Colonic mucosa (tissue), 4 donors: ENCODE data around the gene PRSS1. TPM values are rescaled to one million over a fixed set of nuclear protein-coding genes. Genes with fewer than 3 reads are reported as not detected.
"Not testable (repeated sequence)": the region's sequence is repeated elsewhere in the genome, so short reads cannot be mapped to it uniquely, and the experiment has no call there.

Experiments
- DNase-seq: peaks from one replicate; pipeline ENCODE4 v3.0.0-alpha.2; 2020
- H3K27ac ChIP-seq: fragments of 200-600 bp; one replicate; pipeline ENCODE4 v1.8.0; 2021
- H3K27me3 ChIP-seq: fragments of 200-600 bp; one replicate; pipeline ENCODE4 v1.8.0; 2021
- H3K36me3 ChIP-seq: fragments of 200-600 bp; one replicate; pipeline ENCODE4 v1.8.0; 2021
- H3K4me1 ChIP-seq: fragments of 200-600 bp; one replicate; pipeline ENCODE4 v1.8.0; 2021; ENCODE audit warnings: mild to moderate bottlenecking
- H3K4me3 ChIP-seq: fragments of 200-600 bp; one replicate; pipeline ENCODE4 v1.8.0; 2021
- H3K9ac ChIP-seq, 2 donors: one replicate each; pipeline ENCODE4 v1.7.0; 2013; ENCODE audit warnings: control low read depth in 2 of 2, low read depth in 2 of 2, low read length in 2 of 2
- H3K9me3 ChIP-seq: fragments of 200-600 bp; one replicate; pipeline ENCODE4 v1.8.0; 2021
- intact Hi-C: fragments of 100-400 bp; cut with DNase I; formaldehyde crosslinking; loops from one replicate; pipeline ENCODE4 v1.14.1; 2022
- total RNA-seq, 2 donors: library from RNA; stranded (reverse); fragmentation: NEBNext Ultra II Directional in 1 of 2; extraction: Animal tissue kit (Norgen Biotek cat#: 25700) in 1 of 2; gene quantifications; one replicate each; pipeline ENCODE4 v1.2.1, GENCODE V29; 2021
- TF ChIP-seq, protein P1 (sequence below): fragments of 200-600 bp; IDR thresholded peaks from one replicate; pipeline ENCODE4 v1.8.0; 2022; ENCODE audit warnings: antibody characterized with exemption, mild to moderate bottlenecking
- donor health status: healthy.
- donor health status: DM: no; HTN: no; CAD: no.
- donor health status: DM: no; HTN: no; CAD: no.

The PRSS1 gene
- total RNA-seq, 2 donors from 2014 or later = 41.2 TPM; not detected in 1

DNA sequence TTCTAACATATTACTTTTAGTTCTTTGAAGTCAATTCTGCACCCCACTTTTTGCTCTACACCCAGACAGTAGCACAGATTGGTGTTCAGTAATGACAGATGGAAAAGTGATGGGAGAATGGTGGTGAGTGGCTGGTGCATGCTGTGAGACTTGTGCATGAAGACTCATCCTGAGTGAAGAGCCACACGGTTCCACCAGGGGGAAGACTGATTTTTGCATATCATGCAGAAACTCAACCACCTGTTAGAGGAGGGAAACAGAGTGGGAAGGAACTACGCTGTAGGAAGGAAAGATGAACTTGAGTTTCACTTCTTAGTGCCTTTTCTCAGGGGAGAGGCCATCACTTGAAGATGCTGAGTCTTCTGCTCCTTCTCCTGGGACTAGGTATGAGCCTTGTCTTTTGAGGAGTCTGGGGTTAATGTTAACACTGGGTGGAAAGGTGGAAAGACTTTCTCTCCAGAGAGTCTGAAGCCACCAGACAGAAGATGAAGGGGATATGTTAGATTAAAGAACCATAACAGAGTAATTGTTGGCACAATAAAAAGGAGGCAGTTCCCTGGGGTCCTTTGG lies 9.3 kb upstream of the PRSS1 start:
- intact Hi-C loops = no loop called here
- H3K27ac ChIP-seq = no peak overlapping the region
- TF ChIP-seq, protein P1, sequence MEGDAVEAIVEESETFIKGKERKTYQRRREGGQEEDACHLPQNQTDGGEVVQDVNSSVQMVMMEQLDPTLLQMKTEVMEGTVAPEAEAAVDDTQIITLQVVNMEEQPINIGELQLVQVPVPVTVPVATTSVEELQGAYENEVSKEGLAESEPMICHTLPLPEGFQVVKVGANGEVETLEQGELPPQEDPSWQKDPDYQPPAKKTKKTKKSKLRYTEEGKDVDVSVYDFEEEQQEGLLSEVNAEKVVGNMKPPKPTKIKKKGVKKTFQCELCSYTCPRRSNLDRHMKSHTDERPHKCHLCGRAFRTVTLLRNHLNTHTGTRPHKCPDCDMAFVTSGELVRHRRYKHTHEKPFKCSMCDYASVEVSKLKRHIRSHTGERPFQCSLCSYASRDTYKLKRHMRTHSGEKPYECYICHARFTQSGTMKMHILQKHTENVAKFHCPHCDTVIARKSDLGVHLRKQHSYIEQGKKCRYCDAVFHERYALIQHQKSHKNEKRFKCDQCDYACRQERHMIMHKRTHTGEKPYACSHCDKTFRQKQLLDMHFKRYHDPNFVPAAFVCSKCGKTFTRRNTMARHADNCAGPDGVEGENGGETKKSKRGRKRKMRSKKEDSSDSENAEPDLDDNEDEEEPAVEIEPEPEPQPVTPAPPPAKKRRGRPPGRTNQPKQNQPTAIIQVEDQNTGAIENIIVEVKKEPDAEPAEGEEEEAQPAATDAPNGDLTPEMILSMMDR = no peak

DNA sequence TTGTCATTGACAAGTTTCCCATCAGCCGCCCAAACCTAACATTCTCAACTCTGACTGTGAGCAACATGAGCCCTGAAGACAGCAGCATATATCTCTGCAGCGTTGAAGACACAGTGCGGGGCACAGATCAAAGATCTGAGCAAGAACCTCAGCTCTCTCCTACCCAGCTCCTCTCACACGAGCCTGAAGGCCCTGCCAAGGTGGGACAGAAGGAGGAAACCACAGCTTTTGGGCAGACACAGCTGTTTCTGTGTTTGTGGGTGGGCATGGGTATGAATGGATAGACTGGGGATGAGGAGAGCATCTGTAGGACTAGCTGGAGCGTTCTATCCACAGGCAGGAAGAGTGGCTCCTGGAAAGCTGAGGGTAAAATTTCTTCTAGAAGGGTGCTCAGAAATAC lies 8.5 kb upstream of the PRSS1 start:
- no peaks in the 10 kb centered on the region for H3K9me3 ChIP-seq
- no peak overlapping the region for H3K4me3 ChIP-seq
- TF ChIP-seq, protein P1 = no peak
- no peak for DNase-seq
- H3K27ac ChIP-seq = no peak overlapping the region
- no peaks in the 10 kb centered on the region for H3K4me1 ChIP-seq
- intact Hi-C loops = no loop called here
- no peak overlapping the region for H3K9ac ChIP-seq
- H3K27me3 ChIP-seq = no peaks in the 10 kb centered on the region
- no peaks in the 10 kb centered on the region for H3K36me3 ChIP-seq

More for the DNA sequence above, 9.3 kb upstream of the PRSS1 start:
- DNase-seq = no peak
- H3K27me3 ChIP-seq = no peaks in the 10 kb centered on the region
- H3K9ac ChIP-seq = no peak overlapping the region
- no peaks in the 10 kb centered on the region for H3K9me3 ChIP-seq
- no peaks in the 10 kb centered on the region for H3K36me3 ChIP-seq
- H3K4me3 ChIP-seq = no peak overlapping the region
- H3K4me1 ChIP-seq = no peaks in the 10 kb centered on the region

DNA sequence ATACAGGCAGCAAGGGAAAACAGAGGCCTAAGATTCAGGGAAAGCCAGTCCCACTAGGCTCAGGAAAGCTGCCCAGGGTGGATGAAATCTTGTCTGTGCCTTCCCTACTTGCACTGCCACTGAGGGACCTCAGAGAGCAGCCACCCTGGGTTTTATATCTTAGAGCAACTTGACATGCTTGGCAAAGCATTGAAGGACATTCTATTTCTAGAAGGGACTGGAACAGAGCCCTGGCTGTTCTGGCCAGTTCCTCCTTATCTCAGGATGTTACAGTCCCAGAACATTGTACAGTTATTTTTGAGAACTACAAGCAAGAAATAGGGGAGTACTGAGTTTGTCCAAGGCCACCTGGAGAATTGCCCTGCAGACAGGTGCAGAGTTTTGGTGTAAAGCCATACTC lies 7.3 kb upstream of the PRSS1 start:
- H3K9ac ChIP-seq, intact Hi-C loops, H3K9me3 ChIP-seq, H3K27me3 ChIP-seq, H3K4me1 ChIP-seq, DNase-seq, H3K27ac ChIP-seq, H3K36me3 ChIP-seq, H3K4me3 ChIP-seq: not testable (repeated sequence)

DNA sequence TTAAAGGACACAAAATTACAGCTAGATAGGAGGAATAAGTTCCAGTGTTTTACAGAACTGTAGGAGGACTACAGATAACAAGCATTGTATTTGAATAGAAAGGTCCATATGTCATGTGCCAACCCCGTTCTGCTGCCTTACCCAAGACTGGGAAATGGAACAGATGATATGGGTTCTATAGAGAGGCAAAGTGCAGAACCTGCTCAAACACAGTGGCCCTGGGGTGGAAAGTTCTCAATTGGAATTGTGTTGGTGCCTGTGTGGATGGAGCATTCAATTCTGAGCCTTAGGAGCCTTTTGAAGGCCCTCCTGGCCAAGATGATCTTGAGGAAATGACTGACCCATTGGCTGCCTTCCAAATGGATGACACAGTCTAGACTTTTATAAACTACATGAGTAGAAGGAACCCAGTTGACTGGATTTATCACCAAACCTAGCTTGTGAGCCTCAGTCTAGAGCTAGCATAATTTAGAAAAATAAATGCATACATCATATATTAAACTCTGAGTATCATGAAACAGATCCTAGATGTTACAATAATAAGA lies 4.1 kb upstream of the PRSS1 start:
- Histone ChIP-seq H3K4me3 (no peak overlapping the region), H3K27ac (no peak overlapping the region), H3K9me3 (no peaks in the 10 kb centered on the region), H3K4me1 (no peaks in the 10 kb centered on the region), H3K27me3 (no peaks in the 10 kb centered on the region), H3K36me3 (no peaks in the 10 kb centered on the region), H3K9ac (no peak overlapping the region)
- DNase-seq = no peak
- intact Hi-C loops = no loop called here
- TF ChIP-seq, protein P1 = no peak

DNA sequence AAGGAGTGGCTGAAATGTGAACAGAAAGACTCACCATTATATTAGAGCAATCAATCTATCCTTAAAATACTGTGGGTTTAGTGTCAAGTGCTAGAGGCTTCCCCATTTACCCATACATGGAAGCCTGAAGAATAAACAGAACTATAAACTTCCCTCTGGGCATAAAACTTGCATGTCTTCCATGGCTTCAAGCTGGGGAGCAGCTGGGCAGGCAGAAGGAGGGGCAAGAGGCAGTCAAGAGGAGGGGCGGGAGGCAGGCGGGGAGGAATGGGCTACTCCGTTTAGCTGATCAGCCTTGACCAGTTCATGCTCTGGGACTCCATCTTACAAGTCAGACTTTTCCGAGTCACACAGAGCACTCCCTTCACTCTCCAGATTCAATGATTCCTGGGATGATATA lies 3.5 kb upstream of the PRSS1 start:
- no peaks in the 10 kb centered on the region for H3K36me3 ChIP-seq

DNA sequence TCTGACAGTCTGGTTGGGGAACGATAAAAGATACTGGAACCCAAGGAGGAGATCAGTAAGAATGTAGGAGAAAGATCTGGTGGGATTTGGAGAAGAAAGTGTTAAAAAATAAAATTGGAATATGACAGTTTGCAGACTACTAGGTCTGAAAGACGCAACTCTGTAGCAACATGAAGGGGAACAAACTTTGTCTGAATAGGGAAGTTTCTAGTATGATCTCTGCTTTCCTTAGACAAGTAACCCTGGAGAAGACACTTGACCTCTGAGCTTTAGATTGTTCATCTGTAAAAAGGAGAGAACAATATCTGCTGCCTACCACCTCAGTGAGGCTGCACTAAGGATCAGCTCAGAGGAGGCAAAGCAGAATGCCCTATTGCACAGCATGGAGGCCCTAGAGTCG lies 3.0 kb upstream of the PRSS1 start:
- intact Hi-C loops = no loop called here
- DNase-seq = no peak
- Histone ChIP-seq H3K4me1 (no peaks in the 10 kb centered on the region), H3K9ac (no peak overlapping the region), H3K4me3 (no peak overlapping the region), H3K9me3 (no peaks in the 10 kb centered on the region), H3K27ac (no peak overlapping the region), H3K36me3 (no peaks in the 10 kb centered on the region), H3K27me3 (no peaks in the 10 kb centered on the region)
- TF ChIP-seq, protein P1 = no peak

More for the DNA sequence above, 3.5 kb upstream of the PRSS1 start:
- DNase-seq = no peak
- intact Hi-C loops = no loop called here
- Histone ChIP-seq H3K9ac (no peak overlapping the region), H3K4me3 (no peak overlapping the region), H3K9me3 (no peaks in the 10 kb centered on the region), H3K4me1 (no peaks in the 10 kb centered on the region), H3K27ac (no peak overlapping the region), H3K27me3 (no peaks in the 10 kb centered on the region)
- TF ChIP-seq, protein P1 = no peak

DNA sequence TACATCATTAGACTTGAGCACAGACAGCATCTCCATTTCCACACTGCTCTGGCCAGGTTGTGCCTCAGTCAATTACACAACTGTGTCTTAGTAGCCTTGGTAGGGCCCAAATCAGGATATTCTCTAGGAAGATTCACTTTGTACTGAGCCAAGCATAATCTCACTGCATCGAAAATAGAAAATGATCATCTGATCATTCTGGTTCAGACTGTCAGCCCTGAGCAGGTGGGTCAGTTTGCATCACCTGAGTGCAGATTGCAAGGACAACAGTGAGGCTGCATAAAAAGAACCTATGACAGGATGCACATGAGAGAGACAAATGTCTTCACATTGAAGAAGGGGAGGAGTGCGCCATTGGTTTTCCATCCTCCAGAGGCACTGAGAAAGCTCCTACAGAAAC lies 862 bp upstream of the PRSS1 start:
- DNase-seq, H3K4me1 ChIP-seq, H3K27ac ChIP-seq, H3K4me3 ChIP-seq, H3K9ac ChIP-seq, H3K27me3 ChIP-seq, H3K9me3 ChIP-seq, intact Hi-C loops, H3K36me3 ChIP-seq: not testable (repeated sequence)
